GM21619 (cell line): ENCODE measurements around the gene GCN1.
A peak's percentile ranks its signal among the peaks of the same experiment; 100 is the strongest.

Source experiments
- ATAC-seq: cut with Tn5 transposase; IDR thresholded peaks from one replicate; pipeline ENCODE4 v1.9.1; 2021; ENCODE audit not compliant: unreplicated experiment

Gene GCN1

DNA sequence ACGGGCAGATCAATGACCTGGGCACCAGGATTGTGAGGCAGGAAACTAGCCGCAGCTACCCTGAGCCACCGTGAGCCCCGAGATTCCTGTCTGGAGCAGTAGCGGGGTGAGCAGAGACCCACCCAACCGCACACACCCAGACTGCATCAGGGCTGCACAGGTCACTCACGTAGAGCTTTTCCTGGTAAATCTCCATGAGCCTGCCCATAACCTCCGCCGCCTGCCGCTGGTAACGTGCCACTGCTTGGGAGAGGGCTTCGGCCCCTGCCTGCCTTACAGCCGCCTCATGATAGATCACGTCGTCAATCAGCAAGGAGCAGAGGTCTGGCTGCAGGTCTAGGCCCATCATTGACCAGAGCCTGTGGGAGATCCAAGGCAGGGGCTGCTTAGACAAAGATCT, 39.4 kb downstream of the GCN1 start:
- ATAC-seq, result no peak

GRCh38 chr12:120150919-120151525, 43.5 kb downstream of the GCN1 start:
- ATAC-seq, result no peak

DNA sequence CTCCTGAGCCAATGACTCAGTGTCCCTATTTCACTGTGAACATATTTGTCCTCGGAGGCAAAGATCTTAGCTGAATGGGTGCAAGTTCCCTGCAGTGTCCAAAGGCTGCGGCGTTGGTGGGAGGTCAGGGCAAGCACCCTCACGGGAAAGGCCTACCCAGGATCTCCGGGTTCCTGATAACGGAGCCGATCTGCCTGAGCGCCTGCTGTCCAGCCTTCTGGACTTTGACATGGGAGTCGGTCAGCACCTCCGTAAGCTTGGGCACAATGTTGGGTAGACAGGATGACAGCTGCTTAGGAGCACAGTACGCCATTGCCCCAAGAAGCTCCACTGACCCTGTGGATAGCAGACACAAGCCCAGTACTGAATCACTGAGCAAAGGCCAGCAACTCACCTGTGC, 46.5 kb downstream of the GCN1 start:
- no peak for ATAC-seq

- ATAC-seq, result no peak
These were observed 49.4 kb downstream of the GCN1 start for GRCh38 chr12:120145164-120145563.

GRCh38 chr12:120144215-120144614, 50.3 kb downstream of the GCN1 start:
- ATAC-seq, result no peak

DNA sequence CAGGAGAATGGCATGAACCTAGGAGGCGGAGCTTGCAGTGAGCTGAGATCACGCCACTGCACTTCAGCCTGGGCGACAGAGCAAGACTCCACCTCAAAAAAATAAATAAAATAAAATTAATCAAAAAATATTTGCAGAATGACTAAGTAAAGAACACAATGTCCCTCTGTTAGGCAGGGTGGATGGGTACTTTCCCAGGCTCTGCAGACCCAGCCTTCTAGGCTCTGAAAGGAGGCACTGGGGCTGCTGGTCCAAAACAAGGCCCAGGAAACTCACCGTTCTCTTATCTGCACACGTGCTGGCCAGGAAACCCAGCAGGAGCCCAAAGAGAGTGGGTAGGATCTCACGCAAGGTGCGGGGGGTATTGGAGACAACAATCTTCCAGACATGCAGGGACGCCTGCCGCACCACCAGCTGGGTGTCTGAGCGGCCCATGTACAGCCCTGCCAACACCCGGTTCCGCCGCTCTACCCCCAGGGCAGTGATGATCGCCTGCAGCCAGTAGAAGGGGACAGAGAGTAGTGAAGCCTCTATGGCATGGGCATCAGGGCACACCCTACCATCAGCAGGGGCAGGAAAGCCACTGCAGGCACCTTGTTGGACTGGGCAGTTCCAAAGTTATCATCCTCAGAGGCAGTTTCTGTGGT, 52.2 kb downstream of the GCN1 start:
- ATAC-seq, result no peak

DNA sequence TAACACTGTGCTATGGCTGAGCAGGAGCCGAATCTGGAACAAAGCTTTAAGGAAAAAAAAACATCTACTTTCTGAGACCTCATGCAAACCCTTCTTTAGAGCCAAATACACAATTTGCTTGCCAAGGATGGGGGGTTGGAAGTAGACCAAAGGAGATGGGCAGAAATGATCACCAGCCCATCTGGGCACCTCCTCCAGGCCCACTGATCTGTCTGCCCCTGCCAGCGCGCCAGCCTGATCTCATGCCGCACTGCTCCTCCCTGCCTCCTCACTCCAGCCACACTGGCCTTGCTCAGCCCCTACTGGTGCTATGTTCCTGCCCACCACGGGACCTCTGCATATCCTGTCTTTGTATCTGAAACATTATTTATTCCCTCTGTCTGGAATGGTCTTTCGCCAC, 53.2 kb downstream of the GCN1 start:
- ATAC-seq, result no peak

DNA sequence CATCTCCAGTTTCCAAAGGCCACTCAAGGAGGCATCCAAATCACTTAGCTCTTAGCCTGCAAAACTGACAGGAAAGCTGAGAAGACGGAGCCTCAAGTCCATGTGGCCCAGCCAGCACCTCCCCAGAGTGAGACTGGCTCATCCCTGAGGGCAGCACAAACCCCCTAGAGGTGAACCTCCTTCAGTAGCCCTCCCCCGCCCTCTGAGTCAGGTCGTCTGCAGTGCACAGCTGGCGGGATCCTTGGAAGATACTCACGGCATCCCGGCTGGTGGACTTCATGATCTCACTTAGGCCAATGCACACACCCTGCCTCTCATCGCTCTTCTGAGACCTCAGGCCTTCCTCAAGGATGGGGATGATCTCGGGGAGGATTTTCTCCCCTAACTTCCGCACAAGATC, 53.9 kb downstream of the GCN1 start:
- no peak for ATAC-seq

- no peak for ATAC-seq
These were observed 54.6 kb downstream of the GCN1 start for GRCh38 chr12:120139958-120140357.

DNA sequence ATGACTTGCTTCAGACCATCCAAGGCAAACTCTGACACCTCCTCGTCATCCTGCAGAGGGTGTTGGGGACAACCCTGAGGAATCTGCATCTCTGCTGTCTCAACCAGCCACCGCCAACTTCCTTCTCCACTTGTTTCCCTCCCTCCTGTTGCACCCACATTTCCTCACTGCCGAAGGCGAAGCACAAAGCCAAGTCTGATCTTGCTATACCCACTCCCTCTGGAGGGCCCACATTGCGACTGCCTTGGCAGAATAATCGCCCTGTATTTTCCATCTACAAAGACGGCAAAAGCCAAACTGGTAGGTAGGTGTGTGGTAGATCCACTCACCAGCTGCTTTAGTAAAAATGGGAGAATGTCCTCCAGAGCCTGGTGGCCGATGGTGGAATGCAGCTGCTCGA, 56.1 kb downstream of the GCN1 start:
- no peak for ATAC-seq

- no peak for ATAC-seq
These were observed 56.7 kb downstream of the GCN1 start for GRCh38 chr12:120137833-120138232.

DNA sequence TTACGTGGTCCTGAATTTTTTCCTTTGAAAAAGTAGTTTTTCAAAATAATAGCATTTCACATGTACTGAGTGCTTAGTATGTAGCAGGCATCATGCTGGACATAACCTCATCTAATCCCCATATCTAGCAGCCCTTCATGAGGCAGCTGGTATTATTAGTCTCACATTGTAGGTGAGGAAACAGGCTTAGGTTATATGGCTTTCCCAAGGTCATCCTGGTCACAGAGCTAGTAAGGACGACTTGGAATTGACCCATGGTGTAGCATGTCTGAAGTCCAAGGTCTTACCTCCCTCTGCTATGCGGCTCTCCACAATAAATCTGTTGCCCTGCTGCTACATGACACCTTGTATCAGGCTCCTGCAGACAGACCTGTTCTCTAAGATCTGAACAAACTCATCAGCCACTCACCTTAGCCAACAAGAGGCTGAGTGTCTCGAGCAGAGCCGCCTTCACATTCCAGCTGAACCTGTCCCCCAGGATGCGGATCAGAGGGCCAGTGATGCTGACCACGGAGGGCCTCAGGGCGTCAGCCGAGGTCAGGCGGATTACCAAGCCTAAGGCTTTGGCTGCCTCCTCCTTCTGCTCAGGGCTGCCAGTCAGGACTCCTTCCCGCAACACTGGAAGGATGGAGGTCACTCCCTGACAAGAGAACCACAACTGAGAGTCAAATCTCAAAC, 58.3 kb downstream of the GCN1 start:
- no peak for ATAC-seq

DNA sequence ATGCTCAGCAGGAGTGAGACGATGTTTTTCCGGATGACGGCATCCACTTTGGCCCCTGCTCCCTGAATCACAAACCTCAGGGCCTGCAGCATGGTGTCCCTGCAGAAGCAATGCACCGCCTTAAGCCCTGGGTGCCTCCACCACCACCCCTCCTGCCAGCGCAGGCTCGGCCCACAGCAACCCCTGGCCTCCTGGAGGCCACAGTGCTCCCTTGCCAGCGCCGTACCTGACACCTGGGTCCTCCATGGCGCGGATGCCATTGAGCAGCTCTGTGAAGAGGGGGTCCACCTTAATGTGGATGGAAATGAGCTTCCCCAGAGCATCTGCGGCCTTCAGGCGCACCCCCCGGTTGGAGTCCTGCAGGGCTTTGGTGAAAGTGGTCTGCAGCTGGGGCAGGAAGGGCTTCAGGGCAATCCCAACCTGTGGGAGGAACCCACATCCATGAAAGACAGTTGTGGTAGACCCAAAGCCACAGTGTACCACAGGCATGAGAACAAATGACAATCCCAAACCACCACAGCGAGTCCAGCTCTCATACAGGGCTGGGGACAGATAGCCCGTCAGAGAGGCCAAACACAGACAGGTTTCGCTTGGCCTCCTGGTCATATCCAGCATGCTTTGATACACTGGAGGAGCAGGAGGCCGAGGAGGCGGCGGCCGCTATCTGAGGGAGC, 60.1 kb downstream of the GCN1 start:
- ATAC-seq, result no peak

GRCh38 chr12:120132863-120133385, 61.6 kb downstream of the GCN1 start:
- ATAC-seq, result peak; percentile 92

DNA sequence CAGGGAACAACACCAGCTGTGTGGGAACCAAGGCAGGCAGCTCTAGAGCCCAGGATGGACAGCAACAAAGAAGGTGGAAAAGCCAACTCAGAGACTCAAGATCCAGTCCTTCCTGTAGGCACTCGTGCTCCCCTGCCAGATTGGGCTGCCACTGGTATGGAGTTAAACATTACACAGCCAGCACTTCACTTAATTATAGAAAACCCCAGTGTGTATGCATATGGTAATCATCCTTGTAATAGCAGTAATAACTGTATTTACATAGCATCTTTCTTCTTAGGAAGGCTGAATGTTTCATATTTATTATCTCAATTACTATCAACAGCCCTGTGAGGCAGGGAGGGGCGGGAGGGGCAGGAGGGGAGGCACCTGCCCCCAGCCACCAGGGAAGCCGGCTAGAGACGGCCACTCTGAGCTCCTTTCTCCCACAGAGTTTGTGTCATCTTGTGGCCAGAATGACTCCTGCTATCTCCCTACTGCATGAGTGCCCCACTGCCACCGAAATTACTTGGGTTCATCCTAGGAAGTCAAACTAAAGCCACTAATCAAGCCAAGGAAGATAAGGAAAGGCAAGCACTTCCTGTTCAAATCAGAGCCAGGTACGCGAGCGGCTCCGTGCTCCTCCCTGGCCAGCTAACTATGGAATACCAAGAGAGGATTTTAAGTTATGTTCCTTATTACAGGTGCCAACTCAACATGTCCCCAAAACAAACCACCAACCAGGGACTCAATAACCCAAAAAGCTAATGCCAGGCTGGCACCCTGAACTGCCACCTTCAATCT, 62.3 kb downstream of the GCN1 start:
- no peak for ATAC-seq

GRCh38 chr12:120131116-120131515, 63.4 kb downstream of the GCN1 start:
- no peak for ATAC-seq

GRCh38 chr12:120130011-120130410, 64.5 kb downstream of the GCN1 start:
- ATAC-seq, result no peak

DNA sequence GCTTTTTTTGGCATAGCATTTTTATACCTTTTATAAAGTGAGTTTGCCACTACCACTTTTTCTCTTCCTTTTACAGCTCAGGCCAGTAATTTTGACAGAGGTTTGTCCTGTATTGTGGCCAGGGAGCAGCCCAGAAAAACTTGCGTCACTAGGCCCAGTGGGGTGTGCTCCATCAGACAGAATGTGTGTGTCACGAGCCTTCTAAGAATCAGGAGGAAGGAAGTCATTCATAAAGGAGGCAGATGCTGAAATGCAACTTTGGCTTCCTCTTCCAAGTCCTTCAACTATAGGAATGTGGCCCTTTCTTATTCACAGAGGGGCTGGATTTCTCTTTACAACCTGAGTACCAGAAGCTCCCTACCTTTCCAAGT, 67.9 kb downstream of the GCN1 start:
- no peak for ATAC-seq

DNA sequence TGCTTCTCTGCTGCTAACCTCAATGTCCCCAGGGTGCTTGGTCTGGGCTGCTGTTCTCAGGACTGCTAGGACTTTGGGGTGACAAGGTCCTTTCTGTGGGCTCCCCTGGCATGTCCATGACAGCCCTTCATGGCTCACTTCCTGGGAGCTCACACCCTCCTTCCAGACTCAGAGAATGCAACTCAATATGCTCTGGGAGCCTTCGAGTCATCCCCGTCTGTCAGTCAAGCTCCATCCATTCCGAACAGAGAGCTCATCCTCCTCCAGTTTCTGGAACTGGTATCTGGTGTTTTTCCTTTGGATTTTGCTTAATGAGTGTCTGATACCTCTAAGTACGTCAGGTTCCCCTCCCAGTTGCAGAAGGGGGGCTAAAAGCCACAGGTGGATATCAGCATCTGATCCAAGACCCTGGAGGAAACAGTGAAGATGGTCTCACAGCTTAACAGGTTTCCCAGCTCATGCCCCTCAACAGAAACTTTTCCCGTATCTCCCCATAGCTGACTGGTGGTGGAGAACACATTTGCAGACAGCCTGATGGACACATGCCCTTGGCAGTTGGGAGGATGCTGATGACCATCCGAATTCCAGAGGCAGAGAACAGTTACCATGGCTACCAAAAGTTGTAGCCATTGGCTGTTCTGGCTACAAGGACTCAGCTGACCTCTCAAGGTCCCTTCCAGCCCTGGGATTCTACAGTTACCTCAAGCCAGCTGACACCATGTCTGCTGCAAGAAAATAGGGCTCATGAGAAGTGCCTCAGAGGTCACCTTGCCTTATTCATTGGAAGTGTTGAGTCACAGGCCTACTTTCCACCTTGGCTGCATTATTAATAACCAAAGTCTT, 68.5 kb downstream of the GCN1 start:
- ATAC-seq, result no peak

GRCh38 chr12:120125029-120125428, 69.5 kb downstream of the GCN1 start:
- no peak for ATAC-seq
